ENCODE results near the gene CAMK1D.

- no peak for TF ChIP-seq JUN (IDR thresholded peaks at IDR 0.05; ENCODE audit: borderline replicate concordance, insufficient read depth, insufficient read length, low read depth)
- no peak for TF ChIP-seq CTCF (IDR thresholded peaks at IDR 0.05; ENCODE audit: extremely low read depth in 1 of 2, insufficient read depth in 1 of 2, low read depth in 1 of 2, low read length in 2 of 2)
- TF ChIP-seq POLR2AphosphoS5 (IDR thresholded peaks at IDR 0.05; ENCODE audit: insufficient read depth, low read depth, low read length) = no peak
- no peak for TF ChIP-seq MAX (IDR thresholded peaks at IDR 0.05; ENCODE audit: insufficient read depth, insufficient read length)
- TF ChIP-seq POLR2A (IDR thresholded peaks at IDR 0.05; ENCODE audit: low read depth, low read length) = no peak
- TF ChIP-seq EZH2 (IDR thresholded peaks at IDR 0.05; ENCODE audit: borderline replicate concordance, low read depth, low read length, severe bottlenecking) = no peak
- TF ChIP-seq GATA2 (IDR thresholded peaks at IDR 0.05; ENCODE audit: insufficient read depth, insufficient read length, low read depth, low read length) = no peak
- no peak for TF ChIP-seq MYC (IDR thresholded peaks at IDR 0.05; ENCODE audit: low read depth, low read length)
- no peak for TF ChIP-seq FOS (IDR thresholded peaks at IDR 0.05; ENCODE audit: borderline replicate concordance, insufficient read depth, low read length)
These were observed 22.3 kb upstream of the CAMK1D start for GRCh38 chr10:12327074-12327473.

Measured in endothelial cell of umbilical vein (primary cell).